Liver (tissue), 3 donors: ENCODE data around the gene CELF2.

Source experiments
- EGR1 ChIP-seq, 2 donors: IDR thresholded peaks; 2 replicates each; pipeline ENCODE4 v1.6.1; 2016 to 2018; ENCODE audit warnings: antibody characterized with exemption in 2 of 2, low read depth in 2 of 2
- GABPA ChIP-seq, 2 donors: IDR thresholded peaks in 1 of 2; conservative IDR thresholded peaks in 1 of 2; 2 replicates each; pipeline ENCODE4 v1.6.1; 2016; ENCODE audit warnings: antibody characterized with exemption in 2 of 2, mild to moderate bottlenecking in 1 of 2, moderate library complexity in 1 of 2
- HNF4A ChIP-seq, 2 donors: conservative IDR thresholded peaks; 2 replicates each; pipeline ENCODE4 v1.6.1; 2016; ENCODE audit warnings: antibody characterized with exemption in 2 of 2, mild to moderate bottlenecking in 2 of 2
- SP1 ChIP-seq: IDR thresholded peaks from 2 replicates; pipeline ENCODE4 v1.6.1; 2018; ENCODE audit warnings: antibody characterized with exemption, mild to moderate bottlenecking
- TAF1 ChIP-seq: conservative IDR thresholded peaks from 2 replicates; pipeline ENCODE4 v1.6.1; 2016; ENCODE audit warnings: antibody characterized with exemption, mild to moderate bottlenecking
- YY1 ChIP-seq: IDR thresholded peaks from 2 replicates; pipeline ENCODE4 v1.6.1; 2016; ENCODE audit warnings: antibody characterized with exemption, mild to moderate bottlenecking
- ZBTB33 ChIP-seq: IDR thresholded peaks from 2 replicates; pipeline ENCODE4 v1.6.1; 2016; ENCODE audit warnings: antibody characterized with exemption
- TF ChIP-seq, protein P1 (sequence below): fragments of 150-350 bp; IDR thresholded peaks from 2 replicates; pipeline ENCODE4 v1.5.1; 2017; ENCODE audit warnings: improper control_type of control experiment, low read depth, low read length; ENCODE audit not compliant: missing input control
- TF ChIP-seq, protein P2 (sequence below): IDR thresholded peaks from 2 replicates; pipeline ENCODE4 v1.6.1; 2016; ENCODE audit warnings: antibody characterized with exemption, mild to moderate bottlenecking
- TF ChIP-seq, protein P3 (sequence below): IDR thresholded peaks from 2 replicates; pipeline ENCODE4 v1.6.1; 2016; ENCODE audit warnings: antibody characterized with exemption
- donor health status: healthy.
- donor health status: healthy.

- TF ChIP-seq EGR1 (IDR thresholded peaks at IDR 0.05; ENCODE audit: low read depth in 2 of 2) = no peak
- TF ChIP-seq, protein P1, sequence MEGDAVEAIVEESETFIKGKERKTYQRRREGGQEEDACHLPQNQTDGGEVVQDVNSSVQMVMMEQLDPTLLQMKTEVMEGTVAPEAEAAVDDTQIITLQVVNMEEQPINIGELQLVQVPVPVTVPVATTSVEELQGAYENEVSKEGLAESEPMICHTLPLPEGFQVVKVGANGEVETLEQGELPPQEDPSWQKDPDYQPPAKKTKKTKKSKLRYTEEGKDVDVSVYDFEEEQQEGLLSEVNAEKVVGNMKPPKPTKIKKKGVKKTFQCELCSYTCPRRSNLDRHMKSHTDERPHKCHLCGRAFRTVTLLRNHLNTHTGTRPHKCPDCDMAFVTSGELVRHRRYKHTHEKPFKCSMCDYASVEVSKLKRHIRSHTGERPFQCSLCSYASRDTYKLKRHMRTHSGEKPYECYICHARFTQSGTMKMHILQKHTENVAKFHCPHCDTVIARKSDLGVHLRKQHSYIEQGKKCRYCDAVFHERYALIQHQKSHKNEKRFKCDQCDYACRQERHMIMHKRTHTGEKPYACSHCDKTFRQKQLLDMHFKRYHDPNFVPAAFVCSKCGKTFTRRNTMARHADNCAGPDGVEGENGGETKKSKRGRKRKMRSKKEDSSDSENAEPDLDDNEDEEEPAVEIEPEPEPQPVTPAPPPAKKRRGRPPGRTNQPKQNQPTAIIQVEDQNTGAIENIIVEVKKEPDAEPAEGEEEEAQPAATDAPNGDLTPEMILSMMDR = no peak
- TF ChIP-seq, protein P2, sequence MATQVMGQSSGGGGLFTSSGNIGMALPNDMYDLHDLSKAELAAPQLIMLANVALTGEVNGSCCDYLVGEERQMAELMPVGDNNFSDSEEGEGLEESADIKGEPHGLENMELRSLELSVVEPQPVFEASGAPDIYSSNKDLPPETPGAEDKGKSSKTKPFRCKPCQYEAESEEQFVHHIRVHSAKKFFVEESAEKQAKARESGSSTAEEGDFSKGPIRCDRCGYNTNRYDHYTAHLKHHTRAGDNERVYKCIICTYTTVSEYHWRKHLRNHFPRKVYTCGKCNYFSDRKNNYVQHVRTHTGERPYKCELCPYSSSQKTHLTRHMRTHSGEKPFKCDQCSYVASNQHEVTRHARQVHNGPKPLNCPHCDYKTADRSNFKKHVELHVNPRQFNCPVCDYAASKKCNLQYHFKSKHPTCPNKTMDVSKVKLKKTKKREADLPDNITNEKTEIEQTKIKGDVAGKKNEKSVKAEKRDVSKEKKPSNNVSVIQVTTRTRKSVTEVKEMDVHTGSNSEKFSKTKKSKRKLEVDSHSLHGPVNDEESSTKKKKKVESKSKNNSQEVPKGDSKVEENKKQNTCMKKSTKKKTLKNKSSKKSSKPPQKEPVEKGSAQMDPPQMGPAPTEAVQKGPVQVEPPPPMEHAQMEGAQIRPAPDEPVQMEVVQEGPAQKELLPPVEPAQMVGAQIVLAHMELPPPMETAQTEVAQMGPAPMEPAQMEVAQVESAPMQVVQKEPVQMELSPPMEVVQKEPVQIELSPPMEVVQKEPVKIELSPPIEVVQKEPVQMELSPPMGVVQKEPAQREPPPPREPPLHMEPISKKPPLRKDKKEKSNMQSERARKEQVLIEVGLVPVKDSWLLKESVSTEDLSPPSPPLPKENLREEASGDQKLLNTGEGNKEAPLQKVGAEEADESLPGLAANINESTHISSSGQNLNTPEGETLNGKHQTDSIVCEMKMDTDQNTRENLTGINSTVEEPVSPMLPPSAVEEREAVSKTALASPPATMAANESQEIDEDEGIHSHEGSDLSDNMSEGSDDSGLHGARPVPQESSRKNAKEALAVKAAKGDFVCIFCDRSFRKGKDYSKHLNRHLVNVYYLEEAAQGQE = no peak
- TF ChIP-seq, protein P3, sequence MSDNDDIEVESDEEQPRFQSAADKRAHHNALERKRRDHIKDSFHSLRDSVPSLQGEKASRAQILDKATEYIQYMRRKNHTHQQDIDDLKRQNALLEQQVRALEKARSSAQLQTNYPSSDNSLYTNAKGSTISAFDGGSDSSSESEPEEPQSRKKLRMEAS = peak; percentile 12
- TF ChIP-seq TAF1 = no peak
- no peak for TF ChIP-seq YY1
- TF ChIP-seq SP1 = no peak
- no peak for TF ChIP-seq HNF4A (conservative IDR thresholded peaks at IDR 0.05)
- no peak for TF ChIP-seq GABPA (IDR thresholded peaks at IDR 0.05 in 1 of 2, conservative IDR thresholded peaks at IDR 0.05 in 1 of 2)
- no peak for TF ChIP-seq ZBTB33
Measured at GRCh38 chr10:11178606-11179515, 161.2 kb downstream of the CELF2 start.
